A673 (cell line): ENCODE measurements around the gene PCED1A. TPM values are rescaled to one million over a fixed set of nuclear protein-coding genes. Genes with fewer than 3 reads are reported as not detected.
"Not testable (repeated sequence)": the region's sequence is repeated elsewhere in the genome, so short reads cannot be mapped to it uniquely, and the experiment has no call there.

Source experiments
- BruUV-seq: library from RNA; stranded (reverse); fragments of 400-500 nt; replicated peaks from 2 replicates; lab custom pipeline; 2021; lab: Mats Ljungman, UMichigan
- CTCF ChIA-PET: fragments of 300-600 bp; sonication (Branson Sonifier 250); formaldehyde crosslinking; loops from one replicate; lab custom pipeline; 2022; ENCODE audit warnings: antibody characterized with exemption; lab: Charles Lee
- POLR2A ChIA-PET: fragments of 300-600 bp; sonication (Branson Sonifier 250); formaldehyde crosslinking; loops from one replicate; lab custom pipeline; 2022; ENCODE audit warnings: antibody characterized with exemption; ENCODE audit not compliant: low non-redundant PET; lab: Charles Lee
- DNase-seq: peaks from one replicate; pipeline ENCODE4 v3.0.0-alpha.2; 2015; ENCODE audit warnings: low spot score
- H3K27ac ChIP-seq: fragments of 200-600 bp; sonication (generic); 2 replicates; pipeline ENCODE4 v1.5.1; 2016; ENCODE audit warnings: mixed run types, low read depth, mild to moderate bottlenecking, mixed read lengths, antibody characterized with exemption, low read length; ENCODE audit not compliant: poor library complexity, severe bottlenecking
- H3K27me3 ChIP-seq: fragments of 200-600 bp; sonication (generic); replicated peaks from 2 replicates; pipeline ENCODE4 v1.6.1; 2017; ENCODE audit warnings: mixed run types, low read depth, mild to moderate bottlenecking, mixed read lengths, antibody characterized with exemption, low read length; ENCODE audit not compliant: insufficient read depth, poor library complexity
- H3K36me3 ChIP-seq: fragments of 200-600 bp; sonication (generic); 2 replicates; pipeline ENCODE4 v1.6.1; 2016; ENCODE audit warnings: mixed run types, mild to moderate bottlenecking, mixed read lengths, antibody characterized with exemption, low read length; ENCODE audit not compliant: insufficient read depth, poor library complexity, severe bottlenecking
- H3K4me1 ChIP-seq: fragments of 200-600 bp; sonication (generic); 2 replicates; pipeline ENCODE4 v1.6.1; 2017; ENCODE audit warnings: mixed run types, mild to moderate bottlenecking, mixed read lengths, antibody characterized with exemption, low read length; ENCODE audit not compliant: insufficient read depth, poor library complexity, severe bottlenecking
- H3K4me3 ChIP-seq: fragments of 200-600 bp; sonication (generic); 2 replicates; pipeline ENCODE4 v1.5.1; 2016; ENCODE audit warnings: low read depth, mixed run types, mild to moderate bottlenecking, mixed read lengths, low read length; ENCODE audit not compliant: poor library complexity, severe bottlenecking
- H3K9me3 ChIP-seq: fragments of 200-600 bp; sonication (generic); 2 replicates; pipeline ENCODE4 v1.6.1; 2016; ENCODE audit warnings: mixed run types, low read depth, mild to moderate bottlenecking, mixed read lengths, antibody characterized with exemption, low read length; ENCODE audit not compliant: poor library complexity, severe bottlenecking
- CTCF ChIP-seq: fragments of 300-800, 200-600 bp; sonication (generic); conservative IDR thresholded peaks from 2 replicates; pipeline ENCODE4 v1.5.1; 2017; ENCODE audit warnings: low read depth, mild to moderate bottlenecking, antibody characterized with exemption, low read length, moderate library complexity, mixed read lengths
- EZH2 ChIP-seq: fragments of 200-600 bp; sonication (generic); IDR thresholded peaks from 2 replicates; pipeline ENCODE4 v1.6.1; 2017; ENCODE audit warnings: borderline replicate concordance, low read depth, mild to moderate bottlenecking, mixed read lengths, antibody characterized with exemption, low read length; ENCODE audit not compliant: poor library complexity, severe bottlenecking
- intact Hi-C: fragments of 100-400 bp; cut with micrococcal nuclease; formaldehyde crosslinking; loops from one replicate; pipeline ENCODE4 v1.10.0; 2022; ENCODE audit not compliant: unreplicated experiment
- total RNA-seq: library from RNA; stranded (reverse); gene quantifications from 2 replicates; pipeline ENCODE4 v1.2.3, GENCODE V29; 2021

Gene PCED1A
- total RNA-seq, 1 experiment from 2014 or later = 32.8 TPM

- intact Hi-C loops = no loop called here
- POLR2A ChIA-PET = no interaction called here
- peaks cover 17% of the 10 kb centered on the region for H3K27me3 ChIP-seq
- CTCF ChIA-PET = no interaction called here
- peaks cover 17% of the 10 kb centered on the region for H3K9me3 ChIP-seq
- BruUV-seq = no TSS peak
- H3K4me3 ChIP-seq = no peak overlapping the region
- no peak overlapping the region for H3K27ac ChIP-seq
- no peaks in the 10 kb centered on the region for H3K36me3 ChIP-seq
- peaks cover 9% of the 10 kb centered on the region for H3K4me1 ChIP-seq
- no peak for TF ChIP-seq CTCF
- TF ChIP-seq EZH2 = no peak
- DNase-seq = no peak
These were observed 30.8 kb downstream of the PCED1A start for GRCh38 chr20:2809690-2810089.

- intact Hi-C loops, DNase-seq, H3K4me3 ChIP-seq, H3K36me3 ChIP-seq, H3K4me1 ChIP-seq, BruUV-seq, H3K27ac ChIP-seq, POLR2A ChIA-PET: not testable (repeated sequence)
- CTCF ChIA-PET = interaction anchor here (0.6 kb wide), 1 partner anchor 115 kb away, joined by 9 read pairs; the partner anchor contains the start of gene EBF4
- peaks cover 30% of the 10 kb centered on the region for H3K27me3 ChIP-seq
- peaks cover 17% of the 10 kb centered on the region for H3K9me3 ChIP-seq
These were observed 32.5 kb downstream of the PCED1A start for GRCh38 chr20:2807929-2808328.

GRCh38 chr20:2807019-2807418 is 33.4 kb downstream of the PCED1A start:
- POLR2A ChIA-PET = no interaction called here
- H3K36me3 ChIP-seq = no peaks in the 10 kb centered on the region
- no peak overlapping the region for H3K4me3 ChIP-seq
- CTCF ChIA-PET = no interaction called here
- no TSS peak for BruUV-seq
- TF ChIP-seq EZH2 = no peak
- TF ChIP-seq CTCF = no peak
- H3K27ac ChIP-seq = no peak overlapping the region
- peaks cover 10% of the 10 kb centered on the region for H3K9me3 ChIP-seq
- no peaks in the 10 kb centered on the region for H3K4me1 ChIP-seq
- H3K27me3 ChIP-seq = peaks cover 39% of the 10 kb centered on the region
- DNase-seq = no peak
- intact Hi-C loops = no loop called here

- BruUV-seq = no TSS peak
- no peak overlapping the region for H3K27ac ChIP-seq
- CTCF ChIA-PET = interaction anchor here (0.6 kb wide), 1 partner anchor 246 kb away, joined by 3 read pairs; no protein-coding TSS in a partner anchor
These were observed 34.1 kb downstream of the PCED1A start for GRCh38 chr20:2806351-2806701.

More at GRCh38 chr20:2806351-2806701, 34.1 kb downstream of the PCED1A start:
- TF ChIP-seq CTCF (no peak), EZH2 (no peak)
- Histone ChIP-seq H3K4me3 (no peak overlapping the region), H3K9me3 (peaks cover 4% of the 10 kb centered on the region), H3K36me3 (no peaks in the 10 kb centered on the region), H3K4me1 (no peaks in the 10 kb centered on the region), H3K27me3 (peaks cover 45% of the 10 kb centered on the region)
- POLR2A ChIA-PET = no interaction called here
- intact Hi-C loops = no loop called here
- no peak for DNase-seq
